Endothelial cell of hepatic sinusoid (primary cell): ENCODE results near the gene ZSWIM7.

Experiments used
- in situ Hi-C: cut with HindIII; loops from 2 replicates; pipeline ENCODE4 v1.10.0; 2017; ENCODE audit warnings: low sequenced_read_pairs

The ZSWIM7 gene

GRCh38 chr17:15935891-15936290, 63.6 kb downstream of the ZSWIM7 start:
- in situ Hi-C loops = no loop called here

- in situ Hi-C loops = no loop called here
Measured at GRCh38 chr17:15934866-15935265, 64.6 kb downstream of the ZSWIM7 start.

- in situ Hi-C loops = no loop called here
Measured at GRCh38 chr17:15931394-15931793, 68.1 kb downstream of the ZSWIM7 start.

- in situ Hi-C loops = no loop called here
Measured at GRCh38 chr17:15930426-15930825, 69.1 kb downstream of the ZSWIM7 start.

- in situ Hi-C loops = no loop called here
Measured at GRCh38 chr17:15929941-15930340, 69.6 kb downstream of the ZSWIM7 start.

GRCh38 chr17:15928286-15928785, 71.2 kb downstream of the ZSWIM7 start:
- in situ Hi-C loops = no loop called here
